GM10266 (cell line): Measurements from ENCODE around the gene SALL3.

Experiments used
- DNase-seq: peaks from one replicate; pipeline ENCODE4 v3.0.0; 2012; ENCODE audit errors: extremely low spot score
- TF ChIP-seq, protein P1 (sequence below): IDR thresholded peaks from 2 replicates; pipeline ENCODE4 v1.5.1; 2012; ENCODE audit warnings: mild to moderate bottlenecking, low read depth; ENCODE audit not compliant: control insufficient read depth, insufficient read depth; ENCODE audit errors: missing control alignments

The SALL3 gene

DNA sequence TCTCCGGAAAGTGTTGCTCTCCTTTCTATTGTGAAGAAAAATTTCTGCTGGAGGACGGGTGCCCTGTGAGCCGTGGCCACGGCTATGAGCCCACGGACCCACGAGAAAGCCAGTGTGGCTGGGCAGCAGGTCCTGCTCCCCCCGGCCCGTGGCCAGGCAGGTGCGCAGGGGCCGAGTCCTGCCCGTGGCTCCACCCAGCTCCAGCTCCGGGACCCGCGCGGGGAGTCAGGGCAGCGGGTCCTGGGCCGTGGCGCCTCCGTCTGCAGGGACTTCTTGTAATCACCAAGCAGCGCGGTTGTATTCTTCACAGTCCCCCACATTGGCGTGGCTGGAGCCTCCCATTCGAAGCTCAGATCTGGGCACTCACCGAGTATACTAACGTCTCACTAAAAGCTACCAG, 43.0 kb downstream of the SALL3 start:
- DNase-seq = no peak
- TF ChIP-seq, protein P1, sequence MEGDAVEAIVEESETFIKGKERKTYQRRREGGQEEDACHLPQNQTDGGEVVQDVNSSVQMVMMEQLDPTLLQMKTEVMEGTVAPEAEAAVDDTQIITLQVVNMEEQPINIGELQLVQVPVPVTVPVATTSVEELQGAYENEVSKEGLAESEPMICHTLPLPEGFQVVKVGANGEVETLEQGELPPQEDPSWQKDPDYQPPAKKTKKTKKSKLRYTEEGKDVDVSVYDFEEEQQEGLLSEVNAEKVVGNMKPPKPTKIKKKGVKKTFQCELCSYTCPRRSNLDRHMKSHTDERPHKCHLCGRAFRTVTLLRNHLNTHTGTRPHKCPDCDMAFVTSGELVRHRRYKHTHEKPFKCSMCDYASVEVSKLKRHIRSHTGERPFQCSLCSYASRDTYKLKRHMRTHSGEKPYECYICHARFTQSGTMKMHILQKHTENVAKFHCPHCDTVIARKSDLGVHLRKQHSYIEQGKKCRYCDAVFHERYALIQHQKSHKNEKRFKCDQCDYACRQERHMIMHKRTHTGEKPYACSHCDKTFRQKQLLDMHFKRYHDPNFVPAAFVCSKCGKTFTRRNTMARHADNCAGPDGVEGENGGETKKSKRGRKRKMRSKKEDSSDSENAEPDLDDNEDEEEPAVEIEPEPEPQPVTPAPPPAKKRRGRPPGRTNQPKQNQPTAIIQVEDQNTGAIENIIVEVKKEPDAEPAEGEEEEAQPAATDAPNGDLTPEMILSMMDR = no peak

DNA sequence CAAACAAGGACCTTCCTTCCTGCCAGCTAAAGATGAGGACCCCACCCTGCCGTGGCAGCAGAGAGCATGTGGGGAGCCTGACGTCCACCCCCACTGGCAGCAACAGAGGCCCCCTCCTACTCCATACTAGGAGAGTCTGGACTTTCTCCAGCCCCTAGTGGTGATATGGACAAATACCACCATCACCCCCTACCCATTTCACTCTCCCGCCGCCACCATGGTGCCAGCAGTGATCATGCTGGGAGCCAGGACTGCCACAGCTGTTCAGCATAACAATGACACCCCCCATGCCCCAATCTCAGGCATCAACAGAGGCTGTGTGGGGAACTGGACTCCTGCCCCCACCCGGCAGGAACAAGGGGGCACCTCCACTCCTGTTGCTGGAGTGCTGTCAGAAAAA, 46.9 kb downstream of the SALL3 start:
- TF ChIP-seq, protein P1 = no peak
- DNase-seq = no peak

DNA sequence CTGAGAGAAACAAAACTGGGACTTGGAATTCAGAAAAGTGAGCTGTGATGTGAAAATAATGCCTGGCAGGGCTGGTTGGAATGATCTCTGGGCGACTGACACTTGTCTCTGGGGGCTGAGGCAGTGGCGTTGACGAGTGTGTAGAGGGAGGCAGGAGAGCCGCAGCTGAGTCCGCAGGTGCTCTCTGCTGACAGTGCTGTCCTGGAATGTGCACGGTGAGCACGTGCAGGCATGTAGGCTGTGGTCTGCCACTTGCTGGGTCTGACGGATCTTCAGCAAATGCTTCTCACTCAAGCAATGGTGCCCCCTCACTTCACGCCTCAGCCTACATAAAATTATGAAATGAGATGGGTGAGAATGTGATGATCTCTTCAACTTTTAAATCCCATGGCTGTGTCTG, 51.1 kb downstream of the SALL3 start:
- DNase-seq = no peak
- TF ChIP-seq, protein P1 = no peak

DNA sequence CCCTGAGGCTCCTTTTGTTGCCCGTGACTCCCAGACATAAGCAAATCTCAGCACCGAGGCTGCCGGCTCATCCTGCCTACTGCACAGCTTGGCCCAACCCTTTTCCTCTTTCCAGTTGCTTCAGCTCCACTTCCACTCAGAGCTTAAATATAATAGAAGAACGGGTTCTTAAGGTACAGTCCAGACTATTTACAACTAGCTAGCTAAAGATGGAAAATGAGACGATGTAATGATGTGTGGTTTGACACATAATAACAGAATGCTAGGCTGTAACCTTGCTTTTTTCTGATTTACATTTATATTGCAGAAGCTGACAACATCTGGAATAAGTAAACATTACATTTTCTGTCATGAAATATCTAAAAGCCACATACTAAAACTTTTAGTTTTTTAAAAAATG, 62.7 kb downstream of the SALL3 start:
- TF ChIP-seq, protein P1 = no peak
- no peak for DNase-seq

DNA sequence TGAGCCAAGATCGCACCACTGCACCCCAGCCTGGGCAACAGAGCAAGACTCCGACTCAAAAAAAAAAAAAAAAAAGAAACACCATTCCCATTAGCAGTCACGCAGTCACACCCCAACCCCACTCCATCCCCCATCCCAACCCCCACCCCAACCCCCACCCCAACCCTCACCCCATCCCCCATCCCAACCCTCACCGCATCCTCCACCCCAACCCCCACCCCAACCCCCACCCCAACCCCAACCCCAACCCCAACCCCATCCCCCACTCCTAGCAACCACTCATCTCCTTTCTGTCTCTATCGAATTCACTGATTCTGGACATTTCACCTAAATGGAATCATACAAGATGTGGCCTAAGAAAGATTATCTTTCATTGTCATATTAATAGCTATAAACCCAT, 63.7 kb downstream of the SALL3 start:
- no peak for DNase-seq

DNA sequence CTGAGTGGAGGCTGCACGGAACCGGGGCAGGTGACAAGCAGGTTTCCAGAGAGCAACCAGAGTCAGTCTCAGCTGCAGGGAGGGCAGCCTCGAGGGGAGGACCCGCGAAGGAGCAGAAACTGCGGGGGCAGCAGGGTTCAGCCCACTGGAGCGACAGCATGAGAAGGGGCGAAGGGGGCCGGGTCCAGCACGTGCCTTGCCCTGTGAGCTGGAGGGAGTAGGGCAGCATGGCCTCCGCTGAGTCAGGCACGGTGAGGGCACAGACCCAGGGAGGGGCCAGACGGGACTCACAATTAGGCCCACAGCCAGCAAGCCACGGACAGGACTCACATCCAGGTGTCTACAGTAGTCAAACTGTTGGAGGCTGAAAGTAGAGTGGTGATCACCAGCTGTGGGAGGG, 66.9 kb downstream of the SALL3 start:
- TF ChIP-seq, protein P1 = no peak

More for the DNA sequence above, 63.7 kb downstream of the SALL3 start:
- TF ChIP-seq, protein P1 = no peak

DNA sequence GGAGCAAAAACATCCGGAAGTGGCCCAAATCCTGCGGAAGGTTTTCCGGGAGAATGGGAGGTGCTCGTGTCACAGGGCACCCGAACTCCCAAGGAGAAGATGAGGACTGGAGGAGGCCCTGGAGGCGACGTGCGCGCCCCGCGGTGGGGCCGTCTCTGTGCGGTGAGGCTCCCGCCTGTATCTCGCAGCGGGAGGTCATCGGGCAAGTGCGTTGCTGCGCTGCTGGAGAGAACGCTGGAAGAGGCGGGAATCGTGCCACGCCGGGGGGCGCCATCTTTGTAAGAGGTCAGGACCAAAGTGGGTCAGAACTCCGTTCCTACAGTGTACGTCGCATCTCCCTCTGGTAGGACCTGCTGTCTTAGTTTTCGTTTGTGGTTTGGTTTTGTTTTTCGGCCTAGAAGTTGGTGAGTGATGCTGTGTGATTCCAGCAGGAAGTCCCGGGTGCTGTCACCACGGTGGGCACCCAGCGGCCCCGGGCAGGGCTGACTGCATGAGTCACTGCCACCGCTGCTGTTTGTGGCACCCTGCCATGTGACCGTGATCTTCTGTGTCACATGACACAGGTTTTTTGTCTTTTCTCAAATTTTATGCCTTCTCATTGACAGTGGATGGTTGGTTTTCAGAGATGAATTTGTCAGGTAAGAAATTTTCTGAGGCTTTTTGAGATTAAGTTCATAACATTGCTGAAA, 68.1 kb downstream of the SALL3 start:
- no peak for DNase-seq
- TF ChIP-seq, protein P1 = no peak

More for the DNA sequence above, 66.9 kb downstream of the SALL3 start:
- no peak for DNase-seq
